Progenitor cell of endocrine pancreas (in vitro differentiated cells): ENCODE results near the gene AKT3. TPM values are rescaled to one million over a fixed set of nuclear protein-coding genes. Genes with fewer than 3 reads are reported as not detected.
"Not testable (repeated sequence)": the region's sequence is repeated elsewhere in the genome, so short reads cannot be mapped to it uniquely, and the experiment has no call there.

Source experiments
- DNase-seq: peaks from one replicate; pipeline ENCODE4 v3.0.0; 2021; ENCODE audit warnings: low spot score; ENCODE audit not compliant: unreplicated experiment
- H3K27ac Mint-ChIP-seq: 2 replicates; pipeline ENCODE4 v1.8.0; 2021; ENCODE audit warnings: mild to moderate bottlenecking, moderate library complexity, mixed read lengths
- H3K27me3 Mint-ChIP-seq: 2 replicates; pipeline ENCODE4 v1.8.0; 2021; ENCODE audit warnings: mixed read lengths
- H3K36me3 Mint-ChIP-seq: 2 replicates; pipeline ENCODE4 v1.8.0; 2022; ENCODE audit warnings: mixed read lengths; ENCODE audit not compliant: insufficient read depth
- H3K4me1 Mint-ChIP-seq: 2 replicates; pipeline ENCODE4 v1.8.0; 2021; ENCODE audit warnings: low read depth, mixed read lengths
- H3K4me3 Mint-ChIP-seq: 2 replicates; pipeline ENCODE4 v1.8.0; 2021; ENCODE audit warnings: low read depth, mild to moderate bottlenecking, moderate library complexity, mixed read lengths
- H3K9me3 Mint-ChIP-seq: 2 replicates; pipeline ENCODE4 v1.8.0; 2021; ENCODE audit warnings: low read depth, mixed read lengths
- CTCF ChIP-seq: fragments of 200-600 bp; sonication (generic); IDR thresholded peaks from one replicate; pipeline ENCODE4 v1.5.0; 2021; ENCODE audit warnings: antibody characterized with exemption, mild to moderate bottlenecking; ENCODE audit not compliant: unreplicated experiment
- total RNA-seq: library from RNA; stranded (reverse); gene quantifications from 2 replicates; pipeline ENCODE4 v1.2.1, GENCODE V29; 2021

AKT3 gene
- total RNA-seq, 1 donor from 2014 or later, result 45.5 TPM

GRCh38 chr1:243885806-243886205, 35.8 kb upstream of the AKT3 start:
- H3K9me3 Mint-ChIP-seq, result no peaks in the 10 kb centered on the region
- DNase-seq, result no peak
- no peak for TF ChIP-seq CTCF
- no peak overlapping the region for H3K4me3 Mint-ChIP-seq
- no peak overlapping the region for H3K27ac Mint-ChIP-seq
- H3K36me3 Mint-ChIP-seq, result no peaks in the 10 kb centered on the region
- H3K4me1 Mint-ChIP-seq, result peaks cover 2% of the 10 kb centered on the region
- H3K27me3 Mint-ChIP-seq, result peaks cover 13% of the 10 kb centered on the region

GRCh38 chr1:243884603-243885002, 34.6 kb upstream of the AKT3 start:
- H3K4me3 Mint-ChIP-seq, result no peak overlapping the region
- no peaks in the 10 kb centered on the region for H3K36me3 Mint-ChIP-seq
- no peaks in the 10 kb centered on the region for H3K4me1 Mint-ChIP-seq
- TF ChIP-seq CTCF, result no peak
- peaks cover 2% of the 10 kb centered on the region for H3K27me3 Mint-ChIP-seq
- no peaks in the 10 kb centered on the region for H3K9me3 Mint-ChIP-seq
- DNase-seq, result no peak
- H3K27ac Mint-ChIP-seq, result no peak overlapping the region

GRCh38 chr1:243883551-243883950, 33.5 kb upstream of the AKT3 start:
- H3K36me3 Mint-ChIP-seq, result no peaks in the 10 kb centered on the region
- no peaks in the 10 kb centered on the region for H3K9me3 Mint-ChIP-seq
- no peak for DNase-seq
- no peak overlapping the region for H3K4me3 Mint-ChIP-seq
- H3K27ac Mint-ChIP-seq, result no peak overlapping the region
- no peak for TF ChIP-seq CTCF
- H3K4me1 Mint-ChIP-seq, result no peaks in the 10 kb centered on the region
- H3K27me3 Mint-ChIP-seq, result peaks cover 2% of the 10 kb centered on the region

- Mint-ChIP-seq H3K4me3 (no peak overlapping the region), H3K4me1 (no peaks in the 10 kb centered on the region), H3K9me3 (no peaks in the 10 kb centered on the region), H3K27me3 (peaks cover 2% of the 10 kb centered on the region), H3K27ac (no peak overlapping the region), H3K36me3 (no peaks in the 10 kb centered on the region)
- DNase-seq, result no peak
- no peak for TF ChIP-seq CTCF
These were observed 32.2 kb upstream of the AKT3 start for GRCh38 chr1:243882276-243882675.

- H3K27me3 Mint-ChIP-seq, DNase-seq, H3K36me3 Mint-ChIP-seq, H3K4me1 Mint-ChIP-seq, H3K27ac Mint-ChIP-seq, H3K4me3 Mint-ChIP-seq, H3K9me3 Mint-ChIP-seq: not testable (repeated sequence)
These were observed 27.0 kb upstream of the AKT3 start for GRCh38 chr1:243877058-243877457.

- Mint-ChIP-seq H3K36me3 (no peaks in the 10 kb centered on the region), H3K27ac (no peak overlapping the region), H3K27me3 (peaks cover 46% of the 10 kb centered on the region), H3K9me3 (no peaks in the 10 kb centered on the region), H3K4me1 (peaks cover 8% of the 10 kb centered on the region), H3K4me3 (no peak overlapping the region)
- no peak for TF ChIP-seq CTCF
- no peak for DNase-seq
These were observed 5.7 kb upstream of the AKT3 start for GRCh38 chr1:243855616-243856318.
